HL-60 (cell line): Measurements from ENCODE around the gene IDE.

Source experiments
- DNase-seq, 2 experiments: peaks; one replicate each; pipeline ENCODE4 v3.0.0-alpha.2; 2010 to 2020; ENCODE audit warnings: low read depth in 1 of 2, low spot score in 1 of 2
- H3K27ac ChIP-seq: fragments of 250-450 bp; sonication (Bioruptor Pico); replicated peaks from 2 replicates; pipeline ENCODE4 v1.5.1; 2020; ENCODE audit warnings: mild to moderate bottlenecking, moderate library complexity
- H3K27me3 ChIP-seq: fragments of 250-450 bp; sonication (Bioruptor Pico); 2 replicates; pipeline ENCODE4 v1.5.1; 2021; ENCODE audit warnings: mild to moderate bottlenecking, moderate library complexity; ENCODE audit not compliant: insufficient read depth, poor library complexity, severe bottlenecking
- H3K4me3 ChIP-seq: replicated peaks from 2 replicates; pipeline ENCODE4 v1.5.1; 2011; ENCODE audit warnings: mild to moderate bottlenecking, control low read depth, low read length; ENCODE audit not compliant: insufficient read depth
- GABPA ChIP-seq: IDR thresholded peaks from 2 replicates; pipeline ENCODE4 v1.6.1; 2012; ENCODE audit warnings: low read depth
- POLR2AphosphoS5 ChIP-seq: IDR thresholded peaks from 2 replicates; pipeline ENCODE4 v1.6.1; 2012; ENCODE audit warnings: low read depth
- SPI1 ChIP-seq: IDR thresholded peaks from 2 replicates; pipeline ENCODE4 v1.6.1; 2012; ENCODE audit warnings: low read depth, mild to moderate bottlenecking, borderline replicate concordance
- TF ChIP-seq, protein P1 (sequence below): IDR thresholded peaks from one replicate; pipeline ENCODE4 v1.5.1; 2011; ENCODE audit warnings: low read length, control low read depth, inconsistent platforms; ENCODE audit not compliant: insufficient read depth
- TF ChIP-seq, protein P2 (sequence below): IDR thresholded peaks from 2 replicates; pipeline ENCODE4 v1.6.1; 2012; ENCODE audit warnings: low read depth; ENCODE audit not compliant: insufficient replicate concordance

The IDE gene

GRCh38 chr10:92434385-92434784 is 139.5 kb downstream of the IDE start:
- no peak overlapping the region for H3K27ac ChIP-seq
- DNase-seq, result no peak
- no peaks in the 10 kb centered on the region for H3K27me3 ChIP-seq
- TF ChIP-seq, protein P1, sequence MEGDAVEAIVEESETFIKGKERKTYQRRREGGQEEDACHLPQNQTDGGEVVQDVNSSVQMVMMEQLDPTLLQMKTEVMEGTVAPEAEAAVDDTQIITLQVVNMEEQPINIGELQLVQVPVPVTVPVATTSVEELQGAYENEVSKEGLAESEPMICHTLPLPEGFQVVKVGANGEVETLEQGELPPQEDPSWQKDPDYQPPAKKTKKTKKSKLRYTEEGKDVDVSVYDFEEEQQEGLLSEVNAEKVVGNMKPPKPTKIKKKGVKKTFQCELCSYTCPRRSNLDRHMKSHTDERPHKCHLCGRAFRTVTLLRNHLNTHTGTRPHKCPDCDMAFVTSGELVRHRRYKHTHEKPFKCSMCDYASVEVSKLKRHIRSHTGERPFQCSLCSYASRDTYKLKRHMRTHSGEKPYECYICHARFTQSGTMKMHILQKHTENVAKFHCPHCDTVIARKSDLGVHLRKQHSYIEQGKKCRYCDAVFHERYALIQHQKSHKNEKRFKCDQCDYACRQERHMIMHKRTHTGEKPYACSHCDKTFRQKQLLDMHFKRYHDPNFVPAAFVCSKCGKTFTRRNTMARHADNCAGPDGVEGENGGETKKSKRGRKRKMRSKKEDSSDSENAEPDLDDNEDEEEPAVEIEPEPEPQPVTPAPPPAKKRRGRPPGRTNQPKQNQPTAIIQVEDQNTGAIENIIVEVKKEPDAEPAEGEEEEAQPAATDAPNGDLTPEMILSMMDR, result no peak
- TF ChIP-seq, protein P2, sequence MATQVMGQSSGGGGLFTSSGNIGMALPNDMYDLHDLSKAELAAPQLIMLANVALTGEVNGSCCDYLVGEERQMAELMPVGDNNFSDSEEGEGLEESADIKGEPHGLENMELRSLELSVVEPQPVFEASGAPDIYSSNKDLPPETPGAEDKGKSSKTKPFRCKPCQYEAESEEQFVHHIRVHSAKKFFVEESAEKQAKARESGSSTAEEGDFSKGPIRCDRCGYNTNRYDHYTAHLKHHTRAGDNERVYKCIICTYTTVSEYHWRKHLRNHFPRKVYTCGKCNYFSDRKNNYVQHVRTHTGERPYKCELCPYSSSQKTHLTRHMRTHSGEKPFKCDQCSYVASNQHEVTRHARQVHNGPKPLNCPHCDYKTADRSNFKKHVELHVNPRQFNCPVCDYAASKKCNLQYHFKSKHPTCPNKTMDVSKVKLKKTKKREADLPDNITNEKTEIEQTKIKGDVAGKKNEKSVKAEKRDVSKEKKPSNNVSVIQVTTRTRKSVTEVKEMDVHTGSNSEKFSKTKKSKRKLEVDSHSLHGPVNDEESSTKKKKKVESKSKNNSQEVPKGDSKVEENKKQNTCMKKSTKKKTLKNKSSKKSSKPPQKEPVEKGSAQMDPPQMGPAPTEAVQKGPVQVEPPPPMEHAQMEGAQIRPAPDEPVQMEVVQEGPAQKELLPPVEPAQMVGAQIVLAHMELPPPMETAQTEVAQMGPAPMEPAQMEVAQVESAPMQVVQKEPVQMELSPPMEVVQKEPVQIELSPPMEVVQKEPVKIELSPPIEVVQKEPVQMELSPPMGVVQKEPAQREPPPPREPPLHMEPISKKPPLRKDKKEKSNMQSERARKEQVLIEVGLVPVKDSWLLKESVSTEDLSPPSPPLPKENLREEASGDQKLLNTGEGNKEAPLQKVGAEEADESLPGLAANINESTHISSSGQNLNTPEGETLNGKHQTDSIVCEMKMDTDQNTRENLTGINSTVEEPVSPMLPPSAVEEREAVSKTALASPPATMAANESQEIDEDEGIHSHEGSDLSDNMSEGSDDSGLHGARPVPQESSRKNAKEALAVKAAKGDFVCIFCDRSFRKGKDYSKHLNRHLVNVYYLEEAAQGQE, result no peak
- TF ChIP-seq POLR2AphosphoS5, result no peak
- TF ChIP-seq GABPA, result no peak
- TF ChIP-seq SPI1, result no peak
- no peak overlapping the region for H3K4me3 ChIP-seq

GRCh38 chr10:92432596-92432995 is 141.3 kb downstream of the IDE start:
- Histone ChIP-seq H3K4me3 (no peak overlapping the region), H3K27me3 (no peaks in the 10 kb centered on the region), H3K27ac (no peak overlapping the region)
- TF ChIP-seq GABPA, result no peak
- TF ChIP-seq, protein P2, result no peak
- TF ChIP-seq POLR2AphosphoS5, result no peak
- no peak for TF ChIP-seq SPI1
- TF ChIP-seq, protein P1, result no peak
- DNase-seq, result no peak

- Histone ChIP-seq H3K27me3 (no peaks in the 10 kb centered on the region), H3K27ac (no peak overlapping the region), H3K4me3 (no peak overlapping the region)
- no peak for DNase-seq
- TF ChIP-seq SPI1 (no peak), GABPA (no peak), POLR2AphosphoS5 (no peak)
- TF ChIP-seq, protein P1, result no peak
- TF ChIP-seq, protein P2, result no peak
Observed at GRCh38 chr10:92430103-92430502, 143.8 kb downstream of the IDE start.
